Right renal cortex interstitium (tissue), 3 donors: ENCODE data around the gene RGL3. TPM values are rescaled to one million over a fixed set of nuclear protein-coding genes. Genes with fewer than 3 reads are reported as not detected.

Experiments
- polyA plus RNA-seq, 3 donors: library from polyadenylated mRNA; unstranded; fragments of 120-200 nt; gene quantifications; one replicate each; pipeline ENCODE4 v1.2.1, GENCODE V29; 2013; ENCODE audit not compliant: insufficient read length in 3 of 3

The RGL3 gene
- polyA plus RNA-seq, 3 donors, result 47.6 to 64.8 (median 55.5) TPM

Other genes starting within 250 kb of the RGL3 start
- 100 to 1,000 TPM; 114 to 117 (median 116) TPM for gene KANK2, start 221.8 kb downstream of the RGL3 start, polyA plus RNA-seq
- under 1 TPM in 2 of 3 donors, not detected in 1; 0.28 to 0.42 TPM for gene ANGPTL8, start 179.7 kb downstream of the RGL3 start, polyA plus RNA-seq
- gene DOCK6, start 156.8 kb downstream of the RGL3 start, polyA plus RNA-seq, result 10 to 100 TPM; 34.4 to 37.8 (median 34.7) TPM
- not detected for gene TSPAN16, start 123.2 kb downstream of the RGL3 start, polyA plus RNA-seq
- gene RAB3D, start 79.7 kb downstream of the RGL3 start, polyA plus RNA-seq, result 10 to 100 TPM; 14.4 to 19.2 (median 17.4) TPM
- 100 to 1,000 TPM; 126 to 159 (median 135) TPM for gene TMEM205, start 73.0 kb downstream of the RGL3 start, polyA plus RNA-seq
- 10 to 100 TPM; 21.5 to 23.3 (median 21.8) TPM for gene CCDC159, start 72.8 kb downstream of the RGL3 start, polyA plus RNA-seq
- 10 to 100 TPM in 2 of 3 donors, 1 to 10 TPM in 1; 9.2 to 11.3 (median 10.0) TPM for gene PLPPR2, start 63.9 kb downstream of the RGL3 start, polyA plus RNA-seq
- gene SWSAP1, start 44.6 kb downstream of the RGL3 start, polyA plus RNA-seq, result 1 to 10 TPM; 3.0 to 3.2 (median 3.1) TPM
- gene EPOR, start 35.0 kb downstream of the RGL3 start, polyA plus RNA-seq, result 10 to 100 TPM; 15.0 to 17.2 (median 15.7) TPM
- gene ODAD3, start 15.8 kb upstream of the RGL3 start, polyA plus RNA-seq, result 1 to 10 TPM; 1.5 to 1.6 (median 1.5) TPM
- gene PRKCSH, start 16.3 kb upstream of the RGL3 start, polyA plus RNA-seq, result 100 to 1,000 TPM; 299 to 323 (median 323) TPM
- under 1 TPM; 0.04 to 0.35 (median 0.04) TPM for gene ELAVL3, start 61.7 kb upstream of the RGL3 start, polyA plus RNA-seq
- 1 to 10 TPM; 9.0 to 9.9 (median 9.4) TPM for gene ZNF653, start 86.5 kb upstream of the RGL3 start, polyA plus RNA-seq
- gene ECSIT, start 109.8 kb upstream of the RGL3 start, polyA plus RNA-seq, result 10 to 100 TPM; 36.5 to 40.4 (median 38.8) TPM
- 1 to 10 TPM; 2.2 to 3.0 (median 2.2) TPM for gene CNN1, start 119.5 kb upstream of the RGL3 start, polyA plus RNA-seq
- gene ELOF1, start 139.9 kb upstream of the RGL3 start, polyA plus RNA-seq, result 10 to 100 TPM; 43.5 to 48.5 (median 44.9) TPM
- 10 to 100 TPM; 12.6 to 17.2 (median 15.5) TPM for gene ACP5, start 158.3 kb upstream of the RGL3 start, polyA plus RNA-seq
- gene ZNF627, start 178.2 kb upstream of the RGL3 start, polyA plus RNA-seq, result 10 to 100 TPM; 47.8 to 56.1 (median 51.9) TPM